Retina (tissue), 1 donor: ENCODE measurements around the gene COL6A2.

Experiments
- DNase-seq: peaks from one replicate; pipeline ENCODE4 v3.0.0-alpha.2; 2016

The COL6A2 gene

DNA sequence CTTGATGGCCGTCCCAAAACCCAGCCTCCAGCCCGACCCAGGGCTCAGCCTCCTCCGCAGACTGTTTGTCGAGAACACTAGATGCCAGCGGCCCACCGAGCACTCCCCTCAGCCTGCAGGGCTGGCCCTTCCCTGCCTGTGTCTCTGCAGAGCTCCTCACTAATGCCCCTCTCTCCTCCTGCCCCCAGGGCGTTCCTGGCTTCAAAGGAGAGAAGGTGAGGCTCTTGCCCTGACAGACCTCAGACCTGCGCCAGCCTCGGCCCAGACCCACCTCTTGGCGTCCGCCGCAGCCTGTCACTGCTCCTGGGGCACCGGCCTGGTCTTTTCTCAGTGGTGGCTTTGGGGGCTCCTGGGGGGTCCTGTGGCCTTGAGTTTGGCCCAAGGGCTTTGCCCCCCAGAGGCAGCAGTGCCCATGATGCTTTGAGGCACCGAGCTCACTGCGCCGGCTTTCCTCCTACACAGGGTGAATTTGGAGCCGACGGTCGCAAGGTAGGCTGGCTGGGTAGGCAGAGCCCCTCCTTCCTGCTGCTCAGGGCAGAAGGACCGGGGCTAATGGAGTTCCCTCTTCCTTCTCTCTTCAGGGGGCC, 18.4 kb downstream of the COL6A2 start:
- DNase-seq, result no peak

DNA sequence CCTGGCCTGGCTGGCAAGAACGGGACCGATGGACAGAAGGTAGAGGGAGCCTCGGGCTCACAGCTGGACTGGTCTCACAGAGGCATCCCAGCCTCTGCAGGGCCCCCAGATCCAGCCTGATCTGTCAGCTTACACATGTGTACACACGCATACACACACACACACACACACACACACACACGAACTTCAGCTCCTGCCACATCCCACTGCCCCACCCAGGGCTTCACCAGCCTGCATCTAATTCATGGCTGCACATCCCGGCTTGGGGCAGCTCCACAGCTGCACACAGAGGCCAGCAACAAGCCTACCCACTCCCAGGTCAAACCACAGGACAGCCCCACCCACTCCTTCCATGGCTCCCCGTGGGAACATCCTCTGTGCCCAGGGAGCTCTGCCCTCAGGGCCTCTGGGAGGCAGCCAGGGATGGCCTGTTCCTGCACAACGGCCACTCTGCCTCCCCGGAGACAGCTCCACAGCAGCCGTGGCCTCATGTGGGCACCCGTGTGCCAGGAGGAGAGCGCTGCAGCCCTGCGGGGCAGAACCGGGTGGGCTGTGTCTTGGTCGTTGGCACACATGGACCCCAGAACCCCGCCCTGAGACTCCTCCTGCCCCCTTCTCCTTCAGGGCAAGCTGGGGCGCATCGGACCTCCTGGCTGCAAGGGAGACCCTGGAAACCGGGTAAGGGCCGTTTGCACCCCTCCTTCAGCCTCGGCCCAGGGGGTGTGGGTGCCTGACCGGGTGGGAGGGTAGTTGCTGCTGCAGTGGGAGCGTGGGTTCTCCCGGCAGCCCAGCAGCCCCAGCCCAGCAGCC, 19.1 kb downstream of the COL6A2 start:
- DNase-seq, result no peak

DNA sequence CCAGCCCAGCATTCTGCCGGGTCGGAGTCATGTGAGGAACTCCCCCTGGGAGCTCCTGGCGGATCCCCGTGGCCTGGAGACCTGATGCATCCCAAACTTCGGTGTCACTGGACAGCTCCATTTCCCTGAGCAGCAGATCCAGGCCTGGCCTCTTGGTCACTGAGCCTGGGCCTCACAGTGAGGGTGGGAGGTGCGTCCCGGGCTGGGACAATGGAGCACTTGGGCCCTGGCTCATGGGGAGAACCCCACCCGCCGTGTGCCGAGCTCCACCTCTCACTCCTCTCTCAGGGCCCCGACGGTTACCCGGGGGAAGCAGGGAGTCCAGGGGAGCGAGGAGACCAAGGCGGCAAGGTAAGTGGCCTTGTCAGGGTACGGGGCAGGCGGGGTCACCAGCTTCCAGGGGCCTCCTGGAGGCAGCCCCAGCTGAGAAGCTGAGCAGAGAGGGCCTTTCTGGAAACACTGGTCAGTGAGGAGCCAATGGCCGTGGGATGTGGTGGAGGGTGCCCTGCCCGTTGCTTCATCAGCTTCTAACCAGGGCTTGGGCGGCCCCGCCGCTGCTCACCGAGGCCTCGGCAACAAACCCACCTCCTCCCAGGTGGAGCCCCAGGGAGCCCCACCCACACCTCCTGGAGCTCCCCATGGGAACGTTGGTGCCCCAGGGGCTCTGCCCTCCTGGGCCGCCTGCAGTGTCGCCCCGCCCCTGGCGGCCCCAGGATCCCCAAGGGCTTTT, 19.8 kb downstream of the COL6A2 start:
- no peak for DNase-seq

DNA sequence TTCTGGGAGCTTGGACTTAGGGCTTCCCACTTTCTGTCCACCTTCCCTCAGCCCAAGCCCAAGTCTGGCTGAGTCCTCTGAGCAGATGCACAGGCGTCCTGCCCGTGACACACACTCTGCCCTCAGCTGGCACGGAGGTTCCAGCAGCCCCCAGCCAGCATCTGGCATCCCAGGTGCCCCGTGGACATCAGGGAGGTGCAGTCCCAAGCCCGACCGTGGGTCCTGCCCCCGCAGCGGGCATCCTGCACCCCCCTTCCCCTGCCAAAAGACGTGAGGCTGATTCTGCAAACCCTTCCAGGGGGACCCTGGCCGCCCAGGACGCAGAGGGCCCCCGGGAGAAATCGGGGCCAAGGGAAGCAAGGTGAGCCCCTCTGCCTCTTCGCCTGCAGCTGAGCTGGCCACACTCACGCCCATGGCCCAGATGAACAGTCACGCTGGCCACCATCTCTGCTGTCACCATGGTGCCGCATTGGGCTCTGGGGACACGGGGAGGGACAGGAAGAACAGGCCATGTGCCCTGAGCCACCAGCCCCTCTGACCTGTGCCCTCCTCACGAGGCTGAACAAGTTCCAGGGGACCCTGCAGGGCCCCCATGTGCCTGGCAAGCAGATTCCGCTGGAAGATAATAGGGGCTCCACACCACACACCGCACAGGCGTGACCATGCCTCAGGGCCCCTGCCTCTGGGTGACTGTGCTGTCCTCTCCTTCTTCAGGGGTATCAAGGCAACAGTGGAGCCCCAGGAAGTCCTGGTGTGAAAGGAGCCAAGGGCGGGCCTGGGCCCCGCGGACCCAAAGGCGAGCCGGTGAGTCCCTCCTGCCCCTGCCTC, 20.6 kb downstream of the COL6A2 start:
- no peak for DNase-seq

DNA sequence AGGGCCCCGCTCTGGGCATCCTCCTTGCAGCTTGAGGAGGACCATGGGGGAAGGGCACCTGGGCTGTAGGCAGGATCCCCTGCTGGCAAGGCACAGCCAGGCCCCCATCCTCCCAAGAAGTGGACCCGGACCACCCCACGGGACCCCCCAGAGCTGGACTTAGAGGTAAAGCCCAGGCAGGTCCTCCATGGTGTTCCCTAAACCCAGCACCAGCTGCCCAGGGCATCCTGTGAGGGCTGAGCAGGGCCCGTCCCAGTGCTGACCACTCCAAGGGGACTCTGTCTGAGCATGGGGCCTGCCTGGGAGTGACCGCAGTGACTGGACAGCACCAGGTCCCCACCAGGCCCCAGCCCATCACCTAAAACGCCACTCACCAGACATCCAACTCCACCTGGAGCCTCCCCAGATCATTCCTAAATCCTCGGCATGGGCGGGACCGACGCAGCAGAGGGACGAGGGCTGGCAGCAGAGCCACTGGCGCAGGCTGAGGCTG, 21.3 kb downstream of the COL6A2 start:
- no peak for DNase-seq

DNA sequence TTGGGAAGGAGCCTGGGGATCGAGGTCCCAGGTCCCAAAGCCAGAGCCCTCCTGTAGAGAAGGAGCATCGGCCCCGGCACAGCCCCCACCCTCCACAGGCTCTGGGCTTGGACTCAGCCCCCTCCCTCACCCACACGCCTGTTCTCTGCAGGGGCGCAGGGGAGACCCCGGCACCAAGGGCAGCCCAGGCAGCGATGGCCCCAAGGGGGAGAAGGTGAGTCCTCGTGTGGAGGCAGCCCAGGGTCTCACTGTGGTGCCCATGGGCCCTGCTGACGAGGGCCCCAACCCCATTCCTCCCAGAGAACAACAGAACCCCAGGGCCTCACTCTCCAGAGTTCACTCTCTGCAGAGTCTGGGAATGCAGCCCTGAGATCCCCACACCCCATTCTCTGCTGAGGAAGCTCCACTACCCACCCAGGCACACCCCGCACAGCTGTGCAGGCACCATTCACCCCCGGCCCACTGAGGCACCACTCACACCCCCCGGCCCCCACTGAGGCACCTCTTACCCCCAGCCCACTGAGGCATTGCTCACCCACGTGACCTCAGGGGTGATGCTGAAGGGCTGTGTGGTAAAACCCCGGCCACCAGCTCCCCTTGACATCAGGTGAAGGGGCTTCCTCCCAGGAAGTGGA, 21.8 kb downstream of the COL6A2 start:
- no peak for DNase-seq

DNA sequence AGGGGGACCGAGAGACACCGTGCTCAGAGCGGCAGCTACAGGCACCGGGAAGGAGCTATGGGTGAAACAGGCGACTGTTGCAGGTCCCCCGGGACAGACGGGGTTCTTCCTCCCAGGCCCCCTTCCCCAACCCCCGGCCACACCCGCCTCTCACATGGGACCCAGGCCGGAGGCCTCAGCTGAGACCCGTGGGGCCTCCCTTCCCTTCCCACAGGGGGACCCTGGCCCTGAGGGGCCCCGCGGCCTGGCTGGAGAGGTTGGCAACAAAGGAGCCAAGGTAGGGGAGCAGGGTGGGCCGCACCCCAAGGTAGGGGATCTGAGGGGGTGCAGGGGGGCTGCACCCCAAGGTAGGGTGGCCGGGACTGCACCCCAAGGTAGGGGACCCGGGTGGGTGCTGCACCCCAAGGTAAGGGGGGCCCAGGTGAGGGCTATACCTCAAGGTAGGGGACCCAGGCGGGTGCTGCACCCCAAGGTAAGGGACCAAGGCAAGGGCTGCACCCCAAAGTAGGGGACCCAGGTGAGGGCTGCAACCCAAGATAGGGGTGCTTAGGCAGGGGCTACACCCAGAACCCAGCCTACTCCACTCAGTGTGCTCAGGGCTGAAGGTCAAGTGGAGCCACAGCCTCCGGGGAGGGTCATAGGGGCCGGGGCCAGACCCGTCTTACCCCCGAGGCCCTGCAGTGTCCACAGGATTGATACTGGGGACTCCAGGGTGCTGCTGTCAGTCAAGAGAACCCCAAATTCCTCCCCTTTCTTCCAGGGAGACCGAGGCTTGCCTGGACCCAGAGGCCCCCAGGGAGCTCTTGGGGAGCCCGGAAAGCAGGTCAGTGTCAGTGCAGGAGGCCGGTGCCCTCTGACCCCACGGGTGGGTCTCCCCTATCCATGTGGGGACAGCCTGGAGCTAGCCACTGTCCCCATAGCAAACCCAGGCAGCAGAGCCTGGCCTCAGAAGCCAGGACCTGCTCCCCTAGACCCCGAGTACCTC, 22.7 kb downstream of the COL6A2 start:
- DNase-seq, result no peak

DNA sequence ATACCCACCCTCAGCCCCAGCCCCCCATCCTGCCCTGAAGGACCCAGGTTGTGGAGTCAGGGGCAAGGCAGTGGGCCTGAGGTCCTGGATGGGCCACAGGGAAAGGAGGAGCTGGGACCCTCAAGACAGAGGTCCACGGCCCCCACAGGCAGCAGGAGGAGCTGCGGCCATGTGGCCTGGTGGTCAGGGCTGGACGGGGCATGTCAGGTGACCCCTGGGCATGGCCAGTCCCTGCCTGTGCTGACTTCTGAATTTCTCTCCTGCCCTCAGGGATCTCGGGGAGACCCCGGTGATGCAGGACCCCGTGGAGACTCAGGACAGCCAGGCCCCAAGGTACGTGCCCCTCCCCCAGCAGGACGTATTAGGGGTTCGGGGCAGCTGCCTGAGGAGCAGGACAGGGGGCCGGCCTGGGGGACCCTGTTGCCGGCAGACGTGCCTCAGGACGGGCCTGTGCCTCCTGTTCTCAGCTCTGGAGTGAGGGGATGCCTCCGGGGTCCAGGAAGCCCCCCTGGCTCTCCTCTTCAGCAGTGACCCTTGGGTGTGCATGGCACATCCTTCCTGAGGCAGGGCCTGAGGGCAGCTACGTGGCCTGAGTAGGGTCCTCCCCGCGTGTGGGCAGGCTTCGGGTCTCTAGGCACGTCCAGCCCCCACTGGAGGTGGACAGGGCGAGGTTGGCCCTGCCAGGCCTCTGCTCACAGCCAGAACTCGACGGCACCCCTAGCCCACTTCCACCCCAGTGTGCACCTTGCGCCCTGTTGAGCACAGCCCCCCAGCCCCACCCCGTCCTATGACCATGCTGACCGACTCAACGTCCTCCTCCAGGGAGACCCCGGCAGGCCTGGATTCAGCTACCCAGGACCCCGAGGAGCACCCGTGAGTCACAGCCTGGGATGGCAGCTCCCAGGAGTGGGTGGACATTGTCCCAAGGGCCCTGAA, 23.6 kb downstream of the COL6A2 start:
- DNase-seq, result no peak

DNA sequence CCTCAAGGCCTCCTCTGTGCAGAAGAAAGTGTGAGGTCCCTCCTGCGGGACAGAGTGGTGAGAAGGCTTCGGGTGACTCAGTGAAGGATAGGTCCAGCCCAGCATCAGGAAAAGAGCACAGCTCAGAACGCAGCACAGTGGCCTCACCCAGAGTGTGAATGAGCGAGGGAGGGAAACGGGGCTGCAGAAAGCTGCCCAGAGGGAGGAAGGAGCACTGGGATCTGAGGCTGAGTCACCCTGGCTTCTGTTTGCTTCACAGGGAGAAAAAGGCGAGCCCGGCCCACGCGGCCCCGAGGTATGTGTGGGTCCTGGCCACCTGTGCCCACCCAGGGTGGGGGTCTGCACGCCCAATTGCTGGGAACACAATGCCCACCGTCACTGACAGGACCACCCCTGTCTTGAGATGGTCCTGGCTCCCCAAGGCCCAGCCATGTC, 24.3 kb downstream of the COL6A2 start:
- DNase-seq, result no peak

DNA sequence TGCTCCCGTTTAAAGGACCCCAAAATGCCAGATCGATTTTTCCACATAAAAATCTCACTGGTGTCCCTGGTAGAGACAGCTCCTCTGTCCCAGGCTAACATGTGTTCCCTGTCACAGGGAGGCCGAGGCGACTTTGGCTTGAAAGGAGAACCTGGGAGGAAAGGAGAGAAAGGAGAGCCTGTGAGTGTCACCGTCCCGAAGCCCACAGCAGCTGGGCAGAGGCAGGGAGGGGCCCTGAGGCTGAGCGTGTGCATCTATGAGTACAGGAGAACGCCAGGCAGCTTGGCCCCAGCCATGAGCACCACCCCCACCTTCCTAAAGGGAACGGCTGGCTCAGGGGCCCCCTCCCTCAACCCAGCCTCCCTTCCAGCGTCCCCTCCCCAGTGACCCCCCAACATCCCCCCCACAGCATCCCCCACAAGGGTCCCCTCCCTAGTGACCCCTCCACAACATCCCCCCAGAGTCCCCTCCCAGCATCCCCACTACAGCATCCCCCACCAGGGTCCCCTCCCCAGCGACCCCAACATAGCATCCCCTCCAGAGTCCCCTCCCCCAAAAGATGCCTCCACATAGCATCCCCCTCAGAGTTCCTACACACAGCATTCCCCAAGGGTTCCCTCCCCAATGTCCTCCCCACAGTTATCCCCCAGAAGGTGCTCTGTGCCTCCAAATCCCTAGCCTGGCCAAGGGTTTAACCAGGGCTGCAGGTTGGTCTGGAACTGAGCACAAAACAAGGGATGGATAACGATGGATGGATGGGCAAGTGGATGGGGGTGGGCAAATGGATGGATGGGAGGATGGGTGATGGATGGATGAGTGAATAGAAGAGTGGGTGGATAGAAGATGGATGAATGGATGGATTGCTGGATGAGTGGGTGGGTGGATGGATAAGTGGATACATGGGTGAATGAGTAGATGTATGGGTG, 25.1 kb downstream of the COL6A2 start:
- DNase-seq, result no peak

DNA sequence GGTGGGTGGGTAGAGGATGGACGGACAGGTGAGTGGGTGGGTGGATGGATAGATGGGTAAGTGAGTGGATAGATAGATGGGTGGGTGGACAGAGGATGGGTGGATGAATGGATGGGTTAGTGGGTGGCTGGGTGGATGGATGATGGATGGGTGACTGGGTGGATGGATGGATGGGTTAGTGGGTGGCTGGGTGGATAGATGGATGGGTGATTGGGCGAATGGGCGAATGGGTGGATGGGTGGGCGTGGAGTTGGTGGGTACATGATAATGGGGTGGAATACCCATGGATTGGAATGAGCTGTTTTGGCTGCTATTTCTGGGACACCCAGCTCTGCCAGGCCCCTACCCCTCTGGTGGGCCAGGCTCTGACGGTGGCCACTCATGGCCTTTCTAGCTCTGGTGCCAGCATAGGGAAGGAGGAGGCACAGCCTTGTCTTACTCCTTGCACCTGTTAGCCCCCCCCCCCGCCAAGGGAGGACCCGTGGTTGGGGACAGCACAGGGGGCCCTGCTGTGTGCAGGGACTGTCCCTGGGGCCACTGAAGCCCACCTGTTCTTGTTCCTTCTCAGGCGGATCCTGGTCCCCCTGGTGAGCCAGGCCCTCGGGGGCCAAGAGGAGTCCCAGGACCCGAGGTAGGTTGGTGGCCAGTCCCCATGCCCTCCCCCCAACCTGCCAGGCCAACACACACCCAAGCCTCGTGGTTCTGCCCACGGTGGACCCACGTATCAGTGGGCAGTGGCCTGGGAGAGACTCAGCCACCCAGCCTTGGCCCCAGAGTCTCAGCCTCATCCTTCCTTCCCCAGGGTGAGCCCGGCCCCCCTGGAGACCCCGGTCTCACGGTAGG, 26.4 kb downstream of the COL6A2 start:
- no peak for DNase-seq

DNA sequence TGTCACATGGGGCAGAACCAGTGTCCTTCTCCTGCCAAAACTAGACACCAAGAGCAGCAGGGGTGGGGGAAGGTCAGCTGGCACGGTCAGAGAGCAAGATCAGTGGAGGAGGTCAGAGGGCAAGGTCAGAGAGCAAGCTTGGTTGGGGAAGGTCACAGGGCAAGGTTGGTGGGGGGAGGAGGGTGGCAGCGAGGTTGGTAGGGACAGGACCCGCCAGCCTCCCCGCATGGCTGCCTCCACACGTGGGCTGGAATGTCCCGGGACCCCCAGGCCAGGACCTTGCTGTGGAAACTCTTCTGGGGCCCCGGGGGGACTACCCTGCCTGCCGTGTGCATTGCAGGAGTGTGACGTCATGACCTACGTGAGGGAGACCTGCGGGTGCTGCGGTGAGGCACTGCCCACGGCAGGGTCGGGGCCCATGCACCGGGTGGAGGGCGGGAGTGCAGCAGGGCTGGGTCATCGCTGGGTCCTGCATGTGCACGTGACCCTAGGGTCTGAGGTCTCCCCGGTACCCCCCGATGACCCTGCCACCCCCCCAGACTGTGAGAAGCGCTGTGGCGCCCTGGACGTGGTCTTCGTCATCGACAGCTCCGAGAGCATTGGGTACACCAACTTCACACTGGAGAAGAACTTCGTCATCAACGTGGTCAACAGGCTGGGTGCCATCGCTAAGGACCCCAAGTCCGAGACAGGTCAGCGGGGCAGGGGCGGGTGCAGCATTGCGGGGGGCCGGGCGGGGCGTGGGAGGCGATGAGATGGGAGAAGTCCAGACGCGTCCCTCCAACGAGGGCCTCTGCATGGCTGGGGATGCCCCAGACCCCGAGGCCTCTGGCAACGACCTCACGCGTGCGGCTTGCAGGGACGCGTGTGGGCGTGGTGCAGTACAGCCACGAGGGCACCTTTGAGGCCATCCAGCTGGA, 27.3 kb downstream of the COL6A2 start:
- DNase-seq, result no peak

DNA sequence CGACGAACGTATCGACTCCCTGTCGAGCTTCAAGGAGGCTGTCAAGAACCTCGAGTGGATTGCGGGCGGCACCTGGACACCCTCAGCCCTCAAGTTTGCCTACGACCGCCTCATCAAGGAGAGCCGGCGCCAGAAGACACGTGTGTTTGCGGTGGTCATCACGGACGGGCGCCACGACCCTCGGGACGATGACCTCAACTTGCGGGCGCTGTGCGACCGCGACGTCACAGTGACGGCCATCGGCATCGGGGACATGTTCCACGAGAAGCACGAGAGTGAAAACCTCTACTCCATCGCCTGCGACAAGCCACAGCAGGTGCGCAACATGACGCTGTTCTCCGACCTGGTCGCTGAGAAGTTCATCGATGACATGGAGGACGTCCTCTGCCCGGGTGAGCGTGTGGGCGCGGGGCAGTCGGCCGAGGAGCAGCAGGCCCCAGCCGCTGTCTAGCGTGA, 28.0 kb downstream of the COL6A2 start:
- no peak for DNase-seq

DNA sequence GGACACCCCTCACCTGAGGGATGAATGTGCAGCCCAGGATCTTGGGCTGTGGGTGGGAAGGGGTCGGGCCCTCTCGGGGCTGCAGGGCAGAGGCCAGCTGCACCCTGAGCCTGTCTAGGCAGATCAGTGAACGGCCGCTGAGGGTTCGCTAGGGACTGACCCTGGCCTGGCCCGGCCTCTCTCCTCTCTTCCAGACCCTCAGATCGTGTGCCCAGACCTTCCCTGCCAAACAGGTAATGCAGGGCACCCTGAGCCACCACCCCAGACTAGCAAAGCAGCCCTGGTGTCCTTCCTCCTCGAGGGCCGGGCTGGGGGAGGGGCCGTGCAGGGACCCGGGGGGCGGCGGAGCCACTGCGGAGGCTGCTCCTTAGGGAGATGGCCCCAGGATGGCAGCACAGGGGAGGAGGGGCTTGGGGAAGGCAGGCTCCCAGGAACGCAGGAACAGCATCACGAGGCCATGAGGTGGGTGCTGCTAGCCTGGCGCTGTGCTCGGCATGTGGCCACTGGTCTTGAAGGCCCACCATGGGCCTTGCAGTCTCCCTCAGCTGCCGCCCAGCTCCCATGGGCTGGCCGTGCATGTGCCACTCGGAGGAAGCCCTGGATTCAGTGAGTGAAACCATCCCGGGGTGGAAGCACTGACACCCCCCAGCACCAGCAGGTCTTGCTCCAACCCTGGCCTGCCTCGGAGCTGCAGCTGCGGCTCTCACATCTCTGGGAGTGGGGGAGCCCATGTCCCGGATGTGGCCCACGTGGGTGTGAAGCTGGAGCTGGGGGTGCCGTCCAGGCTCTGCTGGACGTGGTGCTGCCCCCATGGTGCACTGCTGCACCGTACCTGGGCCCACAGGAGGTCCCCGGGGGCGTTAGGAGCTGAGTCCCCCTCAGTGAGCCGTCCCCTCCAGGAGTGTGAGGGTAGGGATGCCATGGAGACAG, 28.7 kb downstream of the COL6A2 start:
- no peak for DNase-seq
